Esophagus squamous epithelium (tissue), 4 donors: ENCODE results near the gene P2RY12.

ENCODE experiments used
- CTCF ChIP-seq, 6 experiments: fragments of 450-650 bp in 4 of 6; fragments of 200-600 bp in 2 of 6; sonication (generic) in 2 of 6; IDR thresholded peaks; one replicate each; pipeline ENCODE4 v1.5.1; 2016 to 2019; ENCODE audit warnings: antibody characterized with exemption in 6 of 6, mild to moderate bottlenecking in 4 of 6, moderate library complexity in 4 of 6
- POLR2A ChIP-seq, 4 donors: fragments of 450-650 bp; IDR thresholded peaks; one replicate each; pipeline ENCODE4 v1.6.1; 2017; ENCODE audit warnings: antibody characterized with exemption in 4 of 4, mild to moderate bottlenecking in 4 of 4, moderate library complexity in 3 of 4

GRCh38 chr3:151322511-151322910 is 62.0 kb downstream of the P2RY12 start:
- TF ChIP-seq CTCF (IDR thresholded peaks at IDR 0.05) (no peak), POLR2A (IDR thresholded peaks at IDR 0.05) (no peak)
